ENCODE data around the gene SMO.

DNA sequence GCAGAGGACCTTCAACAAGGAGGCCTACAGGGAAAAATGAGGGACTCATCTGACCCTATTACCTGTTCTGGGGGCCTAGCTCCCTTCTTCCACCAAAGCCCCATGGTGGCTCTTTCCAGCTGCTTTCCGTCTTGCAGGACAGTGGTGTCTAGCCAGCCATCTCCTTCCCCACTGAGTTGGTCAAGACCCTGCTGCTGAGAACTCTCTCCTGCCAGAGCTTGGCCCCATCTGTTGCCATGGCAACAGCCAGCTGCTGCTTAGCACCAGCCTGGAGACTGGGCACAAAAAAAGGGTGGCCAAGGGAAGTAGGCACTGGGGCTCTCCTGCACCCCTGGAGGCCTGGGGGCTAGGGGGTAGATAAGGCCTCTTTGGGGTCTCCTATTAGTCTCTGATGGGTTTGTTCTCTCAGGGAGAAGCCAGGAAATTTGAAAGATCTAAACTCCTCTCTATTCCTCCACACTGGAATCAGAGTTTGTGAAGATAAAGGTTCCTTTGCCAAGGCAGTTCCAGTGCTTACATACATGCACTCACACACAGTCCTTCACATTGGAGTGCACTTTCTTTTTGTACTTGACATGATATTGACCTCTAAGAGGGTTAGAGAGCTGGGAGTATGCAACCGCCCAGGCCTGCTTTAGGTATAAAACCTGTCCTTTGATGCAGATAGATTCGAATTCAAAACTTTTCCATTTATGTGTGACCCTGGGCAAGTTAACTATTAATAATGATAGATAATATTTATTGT is 28.1 kb upstream of the SMO start:
- TF ChIP-seq CTCF (IDR thresholded peaks at IDR 0.05), result no peak
- TF ChIP-seq POLR2AphosphoS5 (IDR thresholded peaks at IDR 0.05), result no peak
- TF ChIP-seq EP300 (IDR thresholded peaks at IDR 0.05), result no peak
- no peak for TF ChIP-seq POLR2A (IDR thresholded peaks at IDR 0.05)
